Kidney tubule cell (primary cell): ENCODE results near the gene GAGE10.

Experiments
- DNase-seq: peaks from one replicate; pipeline ENCODE4 v3.0.0-alpha.2; 2018; ENCODE audit warnings: low spot score

Gene GAGE10

GRCh38 chrX:49303346-49303745, at the start of gene GAGE10:
TSS of gene GAGE10 (plus strand) at chrX:49303646. CDS start at chrX:49304860, 1,214 bp downstream.
- DNase-seq: no peak

GRCh38 chrX:49254639-49255038, 48.8 kb upstream of the GAGE10 start:
- DNase-seq: no peak

GRCh38 chrX:49256268-49256995, 47.0 kb upstream of the GAGE10 start:
- no peak for DNase-seq

GRCh38 chrX:49257074-49257790, 46.2 kb upstream of the GAGE10 start:
- DNase-seq: no peak

GRCh38 chrX:49257846-49258748, 45.3 kb upstream of the GAGE10 start:
- DNase-seq: no peak

GRCh38 chrX:49258749-49259124, 44.7 kb upstream of the GAGE10 start:
- DNase-seq: no peak

- DNase-seq: no peak
These were observed 43.0 kb upstream of the GAGE10 start for GRCh38 chrX:49260221-49260985.

- no peak for DNase-seq
These were observed 40.8 kb upstream of the GAGE10 start for GRCh38 chrX:49262603-49263002.

GRCh38 chrX:49263631-49264030, 39.8 kb upstream of the GAGE10 start:
- no peak for DNase-seq

- no peak for DNase-seq
These were observed 39.0 kb upstream of the GAGE10 start, which contains the start of gene FOXP3 for GRCh38 chrX:49264460-49264859. TSS of gene FOXP3 (minus strand) at chrX:49264710. CDS start at chrX:49258505, 6,205 bp downstream.

- no peak for DNase-seq
These were observed 36.7 kb upstream of the GAGE10 start for GRCh38 chrX:49266523-49267445.

GRCh38 chrX:49268702-49269009, 34.8 kb upstream of the GAGE10 start:
- DNase-seq: no peak

GRCh38 chrX:49269010-49269766, 34.3 kb upstream of the GAGE10 start:
- peak; percentile 98 for DNase-seq

GRCh38 chrX:49269767-49270248, 33.6 kb upstream of the GAGE10 start, which contains the start of gene PPP1R3F:
TSS of gene PPP1R3F (plus strand) at chrX:49269793. CDS start at chrX:49269870, 77 bp downstream.
- DNase-seq: no peak

GRCh38 chrX:49270249-49270921, 33.1 kb upstream of the GAGE10 start:
- DNase-seq: no peak

GRCh38 chrX:49271341-49271740, 32.1 kb upstream of the GAGE10 start:
- DNase-seq: peak; percentile 23

GRCh38 chrX:49272421-49272820, 31.0 kb upstream of the GAGE10 start:
- DNase-seq: no peak

- no peak for DNase-seq
These were observed 30.2 kb upstream of the GAGE10 start for GRCh38 chrX:49273181-49273727.

- no peak for DNase-seq
These were observed 27.2 kb upstream of the GAGE10 start for GRCh38 chrX:49276207-49276606.
